ENCODE measurements around the gene LYRM9. TPM values are rescaled to one million over a fixed set of nuclear protein-coding genes. Genes with fewer than 3 reads are reported as not detected.
"Not testable (repeated sequence)": the region's sequence is repeated elsewhere in the genome, so short reads cannot be mapped to it uniquely, and the experiment has no call there.

The LYRM9 gene
- total RNA-seq, 1 donor from 2014 or later = 8.3 TPM

DNA sequence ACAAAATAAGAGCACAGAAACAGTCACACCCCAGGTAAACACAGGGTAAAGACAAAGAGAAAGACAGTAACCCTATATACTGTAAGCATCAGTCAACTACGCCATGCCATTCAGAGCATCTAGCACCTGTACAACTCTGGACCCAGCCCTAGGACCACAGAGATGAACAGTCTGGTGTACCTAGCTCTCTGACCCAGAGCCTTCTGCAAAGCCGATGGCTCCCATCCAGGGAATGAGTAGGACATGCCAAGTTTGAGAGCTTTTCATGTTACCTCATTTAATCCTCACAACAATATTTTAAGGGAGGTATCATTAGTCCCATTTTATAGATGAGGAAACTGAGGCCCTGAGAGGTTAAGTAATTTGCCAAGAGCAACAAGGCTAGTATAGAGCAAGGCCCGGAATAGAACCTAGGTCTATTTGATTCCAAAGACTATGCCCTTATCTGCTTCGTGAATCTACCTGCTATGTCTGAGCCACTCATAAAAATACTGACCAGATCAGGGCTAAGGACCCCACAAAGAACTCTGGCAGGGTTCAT lies 3.4 kb downstream of the LYRM9 start:
- peaks cover 3% of the 10 kb centered on the region for H3K36me3 Mint-ChIP-seq (ENCODE audit: low read depth, unreplicated experiment)
- no peak overlapping the region for H3K4me3 Mint-ChIP-seq (ENCODE audit: unreplicated experiment)
- H3K27me3 Mint-ChIP-seq (ENCODE audit: unreplicated experiment) = peaks cover 4% of the 10 kb centered on the region
- peaks cover 26% of the 10 kb centered on the region for H3K4me1 Mint-ChIP-seq (ENCODE audit: unreplicated experiment)
- H3K27ac Mint-ChIP-seq (ENCODE audit: unreplicated experiment) = no peak overlapping the region
- H3K9me3 Mint-ChIP-seq (ENCODE audit: unreplicated experiment) = no peaks in the 10 kb centered on the region
- TF ChIP-seq, protein P1, sequence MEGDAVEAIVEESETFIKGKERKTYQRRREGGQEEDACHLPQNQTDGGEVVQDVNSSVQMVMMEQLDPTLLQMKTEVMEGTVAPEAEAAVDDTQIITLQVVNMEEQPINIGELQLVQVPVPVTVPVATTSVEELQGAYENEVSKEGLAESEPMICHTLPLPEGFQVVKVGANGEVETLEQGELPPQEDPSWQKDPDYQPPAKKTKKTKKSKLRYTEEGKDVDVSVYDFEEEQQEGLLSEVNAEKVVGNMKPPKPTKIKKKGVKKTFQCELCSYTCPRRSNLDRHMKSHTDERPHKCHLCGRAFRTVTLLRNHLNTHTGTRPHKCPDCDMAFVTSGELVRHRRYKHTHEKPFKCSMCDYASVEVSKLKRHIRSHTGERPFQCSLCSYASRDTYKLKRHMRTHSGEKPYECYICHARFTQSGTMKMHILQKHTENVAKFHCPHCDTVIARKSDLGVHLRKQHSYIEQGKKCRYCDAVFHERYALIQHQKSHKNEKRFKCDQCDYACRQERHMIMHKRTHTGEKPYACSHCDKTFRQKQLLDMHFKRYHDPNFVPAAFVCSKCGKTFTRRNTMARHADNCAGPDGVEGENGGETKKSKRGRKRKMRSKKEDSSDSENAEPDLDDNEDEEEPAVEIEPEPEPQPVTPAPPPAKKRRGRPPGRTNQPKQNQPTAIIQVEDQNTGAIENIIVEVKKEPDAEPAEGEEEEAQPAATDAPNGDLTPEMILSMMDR (IDR thresholded peaks at IDR 0.05; ENCODE audit: unreplicated experiment) = no peak
- no peak for DNase-seq (ENCODE audit: low spot score)

DNA sequence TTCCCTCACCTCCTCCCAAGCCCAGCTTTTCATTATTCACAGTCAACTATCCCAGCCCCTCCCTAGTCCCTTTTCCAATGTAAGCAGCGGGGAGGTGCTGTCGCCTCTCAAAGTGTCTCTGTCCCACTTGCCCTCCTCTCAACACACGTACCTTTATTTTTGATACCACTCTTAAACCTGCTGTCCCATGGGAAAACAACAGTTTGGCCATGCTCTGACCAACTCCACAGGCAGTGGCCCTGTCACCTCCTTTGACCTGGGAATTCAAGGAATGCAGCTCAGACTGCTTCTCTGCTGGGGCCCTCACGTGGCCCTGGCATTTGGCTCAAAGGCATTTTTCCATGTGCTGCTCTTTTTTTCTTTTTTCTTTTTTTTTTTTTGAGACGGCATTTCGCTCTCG lies 4.2 kb downstream of the LYRM9 start:
- Mint-ChIP-seq H3K4me3 (ENCODE audit: unreplicated experiment) (no peak overlapping the region), H3K9me3 (ENCODE audit: unreplicated experiment) (no peaks in the 10 kb centered on the region), H3K27me3 (ENCODE audit: unreplicated experiment) (peaks cover 4% of the 10 kb centered on the region), H3K27ac (ENCODE audit: unreplicated experiment) (no peak overlapping the region), H3K4me1 (ENCODE audit: unreplicated experiment) (peaks cover 18% of the 10 kb centered on the region), H3K36me3 (ENCODE audit: low read depth, unreplicated experiment) (peaks cover 3% of the 10 kb centered on the region)
- TF ChIP-seq, protein P1 (IDR thresholded peaks at IDR 0.05; ENCODE audit: unreplicated experiment) = no peak
- no peak for DNase-seq (ENCODE audit: low spot score)

DNA sequence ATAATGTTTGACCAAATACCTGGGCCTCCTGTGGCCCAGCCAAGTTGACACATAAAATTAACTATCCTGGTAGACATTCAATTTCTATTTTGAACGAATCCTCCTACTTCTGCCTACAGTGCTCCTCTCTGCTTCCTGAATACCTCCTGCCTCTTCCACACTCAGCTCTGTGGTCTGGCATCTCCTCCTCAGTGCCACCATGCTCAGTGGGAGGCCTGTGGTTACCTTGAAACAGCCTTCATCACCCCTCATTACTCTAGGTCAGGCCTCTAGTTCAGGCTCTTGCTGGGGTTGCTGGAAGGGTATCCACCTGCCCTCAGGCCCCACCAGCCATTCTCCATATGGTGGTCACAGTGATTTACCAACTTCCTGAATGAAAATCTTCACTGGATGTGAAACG lies 5.1 kb downstream of the LYRM9 start:
- Mint-ChIP-seq H3K27ac (ENCODE audit: unreplicated experiment) (no peak overlapping the region), H3K36me3 (ENCODE audit: low read depth, unreplicated experiment) (no peaks in the 10 kb centered on the region), H3K27me3 (ENCODE audit: unreplicated experiment) (peaks cover 2% of the 10 kb centered on the region), H3K9me3 (ENCODE audit: unreplicated experiment) (no peaks in the 10 kb centered on the region), H3K4me1 (ENCODE audit: unreplicated experiment) (peaks cover 12% of the 10 kb centered on the region), H3K4me3 (ENCODE audit: unreplicated experiment) (no peak overlapping the region)
- no peak for DNase-seq (ENCODE audit: low spot score)
- TF ChIP-seq, protein P1 (IDR thresholded peaks at IDR 0.05; ENCODE audit: unreplicated experiment) = no peak

DNA sequence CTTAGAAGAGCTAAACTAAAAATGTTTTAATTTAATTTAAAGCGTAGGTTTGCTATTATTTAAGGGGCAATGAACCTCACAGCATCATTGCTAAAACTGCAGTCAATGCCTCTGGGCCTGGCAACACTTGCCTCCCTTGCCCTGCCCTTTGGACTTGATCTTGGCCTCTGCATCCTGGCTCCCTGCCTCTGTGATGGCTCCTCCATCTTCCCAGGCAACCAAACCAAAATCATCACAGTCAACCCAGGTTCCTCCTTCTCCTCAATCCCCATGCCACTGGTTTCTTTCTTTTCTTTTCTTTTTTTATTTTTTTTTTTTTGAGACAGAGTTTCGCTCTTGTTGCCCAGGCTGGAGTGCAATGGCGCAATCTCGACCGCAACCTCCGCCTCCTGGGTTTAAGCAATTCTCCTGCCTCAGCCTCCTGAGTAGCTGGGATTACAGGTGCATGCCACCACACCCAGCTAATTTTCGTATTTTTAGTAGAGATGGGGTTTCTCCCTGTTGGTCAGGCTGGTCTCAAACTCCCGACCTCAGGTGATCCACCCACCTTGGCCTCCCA lies 6.7 kb downstream of the LYRM9 start:
- not testable (repeated sequence) for H3K4me1 Mint-ChIP-seq (ENCODE audit: unreplicated experiment); H3K9me3 Mint-ChIP-seq (ENCODE audit: unreplicated experiment); H3K4me3 Mint-ChIP-seq (ENCODE audit: unreplicated experiment); H3K27me3 Mint-ChIP-seq (ENCODE audit: unreplicated experiment); H3K36me3 Mint-ChIP-seq (ENCODE audit: low read depth, unreplicated experiment); DNase-seq (ENCODE audit: low spot score); H3K27ac Mint-ChIP-seq (ENCODE audit: unreplicated experiment)

DNA sequence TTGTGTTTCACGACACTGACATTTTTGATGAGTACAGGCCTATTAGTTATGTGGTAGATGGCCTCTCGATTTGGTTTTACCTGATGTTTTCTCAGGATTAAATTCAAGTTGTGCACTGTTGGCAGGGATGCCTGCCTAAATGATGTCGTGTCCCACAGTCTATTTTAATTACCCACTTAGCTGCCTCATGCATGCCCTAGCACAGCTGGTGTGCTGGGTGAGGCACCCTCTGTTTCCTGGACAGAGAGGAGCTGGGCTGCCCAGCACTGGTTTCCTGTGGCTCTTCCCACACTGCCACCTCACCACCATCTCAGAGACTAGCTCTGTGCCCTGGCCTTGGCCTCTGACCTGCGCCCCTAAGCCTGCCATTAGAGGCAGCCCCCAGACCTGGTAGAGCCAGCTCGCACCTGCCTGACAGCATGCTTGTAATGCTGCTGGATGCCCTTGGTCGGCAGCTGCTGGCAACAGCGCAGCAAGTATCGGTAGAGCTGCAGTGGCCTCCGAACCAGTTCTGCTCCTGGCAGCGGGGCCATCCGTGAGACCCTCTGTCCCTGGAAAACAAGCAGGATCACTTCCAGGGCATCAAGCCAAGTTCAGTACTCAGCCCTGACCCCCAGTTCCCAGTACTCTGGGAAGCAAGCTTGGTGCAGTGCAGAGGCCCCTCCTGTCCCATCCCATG lies 10.9 kb downstream of the LYRM9 start:
- H3K9me3 Mint-ChIP-seq (ENCODE audit: unreplicated experiment) = no peaks in the 10 kb centered on the region
- H3K4me1 Mint-ChIP-seq (ENCODE audit: unreplicated experiment) = no peaks in the 10 kb centered on the region
- H3K4me3 Mint-ChIP-seq (ENCODE audit: unreplicated experiment) = no peak overlapping the region
- H3K27me3 Mint-ChIP-seq (ENCODE audit: unreplicated experiment) = no peaks in the 10 kb centered on the region
- H3K27ac Mint-ChIP-seq (ENCODE audit: unreplicated experiment) = no peak overlapping the region
- H3K36me3 Mint-ChIP-seq (ENCODE audit: low read depth, unreplicated experiment) = no peaks in the 10 kb centered on the region
- TF ChIP-seq, protein P1 (IDR thresholded peaks at IDR 0.05; ENCODE audit: unreplicated experiment) = no peak
- DNase-seq (ENCODE audit: low spot score) = no peak
